H9 (cell line): ENCODE results near the gene CNGA4. TPM values are rescaled to one million over a fixed set of nuclear protein-coding genes. Genes with fewer than 3 reads are reported as not detected.

Experiments used
- DNase-seq: peaks from one replicate; pipeline ENCODE4 v3.0.0-alpha.2; 2017
- H2AFZ ChIP-seq: one replicate; pipeline ENCODE4 v1.6.1; 2013; ENCODE audit warnings: mild to moderate bottlenecking, low read length, control low read depth, moderate library complexity
- H2AK5ac ChIP-seq: 2 replicates; pipeline ENCODE4 v1.6.1; 2013; ENCODE audit warnings: low read length, control low read depth, mixed read lengths; ENCODE audit not compliant: insufficient read length
- H2BK120ac ChIP-seq: one replicate; pipeline ENCODE4 v1.6.1; 2013; ENCODE audit warnings: low read depth, mild to moderate bottlenecking, low read length, control low read depth, inconsistent platforms; ENCODE audit not compliant: poor library complexity, severe bottlenecking
- H2BK12ac ChIP-seq: 2 replicates; pipeline ENCODE4 v1.6.1; 2013; ENCODE audit warnings: low read length, control low read depth, mixed read lengths, low read depth; ENCODE audit not compliant: insufficient read length
- H2BK15ac ChIP-seq: 2 replicates; pipeline ENCODE4 v1.6.1; 2013; ENCODE audit warnings: low read depth, low read length, control low read depth
- H2BK20ac ChIP-seq: one replicate; pipeline ENCODE4 v1.6.1; 2013; ENCODE audit warnings: low read depth, mild to moderate bottlenecking, low read length, control low read depth, inconsistent platforms; ENCODE audit not compliant: poor library complexity, severe bottlenecking
- H2BK5ac ChIP-seq: 2 replicates; pipeline ENCODE4 v1.6.1; 2013; ENCODE audit warnings: low read length, control low read depth, mixed read lengths; ENCODE audit not compliant: insufficient read length
- H3K14ac ChIP-seq: 2 replicates; pipeline ENCODE4 v1.6.1; 2013; ENCODE audit warnings: low read length, control low read depth; ENCODE audit not compliant: insufficient read depth
- H3K18ac ChIP-seq: 2 replicates; pipeline ENCODE4 v1.6.1; 2013; ENCODE audit warnings: low read depth, mild to moderate bottlenecking, mixed read lengths, low read length, control low read depth; ENCODE audit not compliant: insufficient read length
- H3K23ac ChIP-seq: 2 replicates; pipeline ENCODE4 v1.6.1; 2013; ENCODE audit warnings: low read length, control low read depth, mixed read lengths, low read depth; ENCODE audit not compliant: insufficient read length
- H3K23me2 ChIP-seq: 2 replicates; pipeline ENCODE4 v1.6.1; 2013; ENCODE audit warnings: low read depth, mild to moderate bottlenecking, mixed read lengths, low read length, control low read depth; ENCODE audit not compliant: insufficient read length, poor library complexity, severe bottlenecking
- H3K27ac ChIP-seq: 2 replicates; pipeline ENCODE4 v1.5.1; 2013; ENCODE audit warnings: low read length, control low read depth, mixed read lengths, low read depth; ENCODE audit not compliant: insufficient read length
- H3K27me3 ChIP-seq: 2 replicates; pipeline ENCODE4 v1.6.1; 2013; ENCODE audit warnings: low read length, control low read depth, inconsistent platforms; ENCODE audit not compliant: insufficient read depth
- H3K4ac ChIP-seq: 2 replicates; pipeline ENCODE4 v1.6.1; 2013; ENCODE audit warnings: low read depth, mild to moderate bottlenecking, control low read depth, inconsistent platforms, low read length, moderate library complexity
- H3K4me1 ChIP-seq: 2 replicates; pipeline ENCODE4 v1.6.1; 2013; ENCODE audit warnings: low read length, control low read depth, inconsistent platforms; ENCODE audit not compliant: insufficient read depth
- H3K4me2 ChIP-seq: 2 replicates; pipeline ENCODE4 v1.6.1; 2013; ENCODE audit warnings: low read length, control low read depth, mixed read lengths; ENCODE audit not compliant: insufficient read length, insufficient read depth
- H3K56ac ChIP-seq: 2 replicates; pipeline ENCODE4 v1.6.1; 2013; ENCODE audit warnings: low read depth, mild to moderate bottlenecking, mixed read lengths, low read length, control low read depth; ENCODE audit not compliant: insufficient read length
- H3K79me1 ChIP-seq: 2 replicates; pipeline ENCODE4 v1.6.1; 2013; ENCODE audit warnings: low read depth, mild to moderate bottlenecking, moderate library complexity, low read length, control low read depth, inconsistent platforms; ENCODE audit not compliant: insufficient read depth, poor library complexity, severe bottlenecking
- H3K79me2 ChIP-seq: 2 replicates; pipeline ENCODE4 v1.6.1; 2013; ENCODE audit warnings: low read length, control low read depth, inconsistent platforms; ENCODE audit not compliant: insufficient read depth
- H3K9ac ChIP-seq: 2 replicates; pipeline ENCODE4 v1.6.1; 2013; ENCODE audit warnings: low read length, control low read depth, mixed read lengths; ENCODE audit not compliant: insufficient read length; ENCODE audit errors: extremely low read depth
- H3K9me3 ChIP-seq: one replicate; pipeline ENCODE4 v1.6.1; 2013; ENCODE audit warnings: low read depth, low read length, inconsistent platforms; ENCODE audit not compliant: control insufficient read depth
- H3T11ph ChIP-seq: one replicate; pipeline ENCODE4 v1.6.1; 2013; ENCODE audit warnings: mild to moderate bottlenecking, low read length, control low read depth, inconsistent platforms
- H4K20me1 ChIP-seq: one replicate; pipeline ENCODE4 v1.6.1; 2013; ENCODE audit not compliant: control insufficient read depth, insufficient read length, insufficient read depth
- H4K5ac ChIP-seq: 2 replicates; pipeline ENCODE4 v1.6.1; 2013; ENCODE audit warnings: low read depth, mild to moderate bottlenecking, mixed read lengths, low read length, control low read depth; ENCODE audit not compliant: insufficient read length
- H4K8ac ChIP-seq: replicated peaks from 2 replicates; pipeline ENCODE4 v1.6.1; 2013; ENCODE audit warnings: low read length, control low read depth, mixed read lengths, low read depth; ENCODE audit not compliant: insufficient read length
- H4K91ac ChIP-seq: 2 replicates; pipeline ENCODE4 v1.6.1; 2013; ENCODE audit warnings: low read depth, mild to moderate bottlenecking, moderate library complexity, mixed read lengths, low read length, control low read depth; ENCODE audit not compliant: insufficient read length
- H3K27ac Mint-ChIP-seq, 3 experiments: 2 replicates in 2 of 3; 3 replicates in 1 of 3; pipeline ENCODE4 v1.8.0; 2020 to 2021; ENCODE audit warnings: mixed read lengths in 3 of 3, mild to moderate bottlenecking in 1 of 3, moderate library complexity in 1 of 3
- H3K27me3 Mint-ChIP-seq: 2 replicates; pipeline ENCODE4 v1.8.0; 2021; ENCODE audit warnings: low read depth, mild to moderate bottlenecking, moderate library complexity, mixed read lengths
- H3K36me3 Mint-ChIP-seq, 3 experiments: 2 replicates in 2 of 3; 3 replicates in 1 of 3; pipeline ENCODE4 v1.8.0; 2020 to 2021; ENCODE audit warnings: low read depth in 3 of 3, mixed read lengths in 3 of 3; ENCODE audit not compliant: insufficient read depth in 1 of 3
- H3K4me1 Mint-ChIP-seq, 2 experiments: 2 replicates each; pipeline ENCODE4 v1.8.0; 2020; ENCODE audit warnings: mixed read lengths in 2 of 2
- H3K4me3 Mint-ChIP-seq, 2 experiments: 2 replicates in 1 of 2; 3 replicates in 1 of 2; pipeline ENCODE4 v1.8.0; 2020 to 2021; ENCODE audit warnings: mild to moderate bottlenecking in 2 of 2, mixed read lengths in 2 of 2, moderate library complexity in 1 of 2
- H3K9me3 Mint-ChIP-seq, 2 experiments: 2 replicates in 1 of 2; 3 replicates in 1 of 2; pipeline ENCODE4 v1.8.0; 2020; ENCODE audit warnings: mild to moderate bottlenecking in 2 of 2, mixed read lengths in 2 of 2, moderate library complexity in 1 of 2
- total RNA-seq: library from RNA; stranded (reverse); gene quantifications from 2 replicates; pipeline ENCODE4 v1.2.1, GENCODE V29; 2021
- TF ChIP-seq, protein P1 (sequence below): fragments of 200-600 bp; sonication (generic); conservative IDR thresholded peaks from 3 replicates; pipeline ENCODE4 v1.8.0; 2021; ENCODE audit warnings: antibody characterized with exemption, mild to moderate bottlenecking

CNGA4 gene
- total RNA-seq, 1 experiment from 2014 or later = 0.11 TPM

DNA sequence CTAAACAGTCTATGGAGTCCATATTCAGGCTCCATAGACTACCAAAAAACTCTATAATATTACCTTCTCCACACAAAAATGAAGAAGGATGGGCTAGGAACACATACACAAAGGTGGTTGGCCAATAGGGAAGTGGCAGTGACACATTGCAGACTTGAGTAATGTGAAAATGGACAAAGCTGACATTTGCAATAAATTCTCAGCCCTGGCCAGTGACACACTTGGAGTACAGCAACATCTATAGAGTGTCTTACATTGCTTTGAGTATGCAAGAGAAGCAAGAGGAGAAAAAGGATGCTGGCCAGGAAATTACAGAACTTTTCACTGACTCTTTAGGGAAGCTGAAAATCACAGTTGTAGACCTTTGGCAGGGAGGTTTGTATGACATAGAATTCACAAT, 47.1 kb upstream of the CNGA4 start:
- Histone ChIP-seq H3K4me2 (no peak overlapping the region), H3K23me2 (no peaks in the 10 kb centered on the region), H3K14ac (no peak overlapping the region), H4K8ac (no peak overlapping the region), H2BK15ac (no peak overlapping the region), H2BK12ac (no peak overlapping the region), H3K79me1 (no peaks in the 10 kb centered on the region), H2AFZ (no peak overlapping the region), H3K9ac (no peak overlapping the region), H2BK20ac (no peak overlapping the region), H2BK5ac (no peak overlapping the region), H3K18ac (no peak overlapping the region), H4K5ac (no peak overlapping the region), H3K79me2 (no peaks in the 10 kb centered on the region), H4K91ac (no peak overlapping the region), H2BK120ac (no peak overlapping the region), H3K56ac (no peak overlapping the region), H3K27ac (no peak overlapping the region), H3K9me3 (no peaks in the 10 kb centered on the region), H3K27me3 (no peaks in the 10 kb centered on the region), H3K4me1 (no peaks in the 10 kb centered on the region), H3K23ac (no peak overlapping the region), H2AK5ac (no peak overlapping the region), H3T11ph (no peak overlapping the region), H4K20me1 (no peaks in the 10 kb centered on the region), H3K4ac (no peak overlapping the region)
- Mint-ChIP-seq H3K36me3 (peaks cover 0 to 2% (median 0%) of the 10 kb centered on the region in 3 experiments; a peak in 2 of 7 replicates), H3K4me1 (no peaks in the 10 kb centered on the region), H3K27ac (no peak overlapping the region), H3K27me3 (no peaks in the 10 kb centered on the region), H3K9me3 (peaks cover 0 to under 1% of the 10 kb centered on the region in 2 experiments; a peak in 2 of 5 replicates), H3K4me3 (no peak overlapping the region)
- TF ChIP-seq, protein P1, sequence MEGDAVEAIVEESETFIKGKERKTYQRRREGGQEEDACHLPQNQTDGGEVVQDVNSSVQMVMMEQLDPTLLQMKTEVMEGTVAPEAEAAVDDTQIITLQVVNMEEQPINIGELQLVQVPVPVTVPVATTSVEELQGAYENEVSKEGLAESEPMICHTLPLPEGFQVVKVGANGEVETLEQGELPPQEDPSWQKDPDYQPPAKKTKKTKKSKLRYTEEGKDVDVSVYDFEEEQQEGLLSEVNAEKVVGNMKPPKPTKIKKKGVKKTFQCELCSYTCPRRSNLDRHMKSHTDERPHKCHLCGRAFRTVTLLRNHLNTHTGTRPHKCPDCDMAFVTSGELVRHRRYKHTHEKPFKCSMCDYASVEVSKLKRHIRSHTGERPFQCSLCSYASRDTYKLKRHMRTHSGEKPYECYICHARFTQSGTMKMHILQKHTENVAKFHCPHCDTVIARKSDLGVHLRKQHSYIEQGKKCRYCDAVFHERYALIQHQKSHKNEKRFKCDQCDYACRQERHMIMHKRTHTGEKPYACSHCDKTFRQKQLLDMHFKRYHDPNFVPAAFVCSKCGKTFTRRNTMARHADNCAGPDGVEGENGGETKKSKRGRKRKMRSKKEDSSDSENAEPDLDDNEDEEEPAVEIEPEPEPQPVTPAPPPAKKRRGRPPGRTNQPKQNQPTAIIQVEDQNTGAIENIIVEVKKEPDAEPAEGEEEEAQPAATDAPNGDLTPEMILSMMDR = no peak
- DNase-seq = no peak
